Fibroblast of lung (primary cell): ENCODE measurements around the gene ANKRD34C. TPM values are rescaled to one million over a fixed set of nuclear protein-coding genes. Genes with fewer than 3 reads are reported as not detected.

ENCODE experiments used
- DNase-seq, 2 donors: peaks; one replicate each; pipeline versions ENCODE4 v3.0.0 to v3.0.0-alpha.2; 2010; ENCODE audit warnings: low read depth in 2 of 2
- H2AFZ ChIP-seq: 2 replicates; pipeline ENCODE4 v1.5.1; 2012; ENCODE audit warnings: low read length, control low read depth, inconsistent platforms
- H3K27ac ChIP-seq: 2 replicates; pipeline ENCODE4 v1.5.1; 2011; ENCODE audit warnings: low read length, control low read depth; ENCODE audit not compliant: insufficient read depth
- H3K27me3 ChIP-seq: 2 replicates; pipeline ENCODE4 v1.5.1; 2011; ENCODE audit warnings: mild to moderate bottlenecking, low read length; ENCODE audit not compliant: control insufficient read depth, insufficient read depth
- H3K36me3 ChIP-seq: 2 replicates; pipeline ENCODE4 v1.5.1; 2011; ENCODE audit warnings: low read length; ENCODE audit not compliant: control insufficient read depth, insufficient read depth
- H3K4me1 ChIP-seq: 2 replicates; pipeline ENCODE4 v1.5.1; 2011; ENCODE audit warnings: low read length; ENCODE audit not compliant: control insufficient read depth, insufficient read depth; ENCODE audit errors: extremely low read depth
- H3K4me2 ChIP-seq: 2 replicates; pipeline ENCODE4 v1.5.1; 2011; ENCODE audit warnings: low read length, control low read depth; ENCODE audit not compliant: insufficient read depth; ENCODE audit errors: extremely low read depth
- H3K4me3 ChIP-seq, 4 experiments: fragments of 200-600 bp in 1 of 4; sonication (generic) in 1 of 4; replicated peaks in 1 of 4; 2 replicates each; pipeline ENCODE4 v1.5.1; 2011 to 2016; ENCODE audit warnings: low read length in 4 of 4, low read depth in 3 of 4, mild to moderate bottlenecking in 3 of 4, control low read depth in 2 of 4, inconsistent platforms in 1 of 4, mixed read lengths in 1 of 4; ENCODE audit not compliant: insufficient read depth in 1 of 4; ENCODE audit errors: control extremely low read depth in 1 of 4
- H3K79me2 ChIP-seq: 2 replicates; pipeline ENCODE4 v1.5.1; 2012; ENCODE audit warnings: mild to moderate bottlenecking, low read length, inconsistent platforms; ENCODE audit not compliant: control insufficient read depth, insufficient read depth
- H3K9ac ChIP-seq: 2 replicates; pipeline ENCODE4 v1.5.1; 2011; ENCODE audit warnings: mild to moderate bottlenecking, low read length, control low read depth; ENCODE audit not compliant: insufficient read depth
- H3K9me3 ChIP-seq: 2 replicates; pipeline ENCODE4 v1.5.1; 2012; ENCODE audit warnings: low read depth, low read length; ENCODE audit not compliant: control insufficient read depth, insufficient read depth
- H4K20me1 ChIP-seq: 2 replicates; pipeline ENCODE4 v1.5.1; 2011; ENCODE audit warnings: low read length; ENCODE audit not compliant: control insufficient read depth, insufficient read depth; ENCODE audit errors: extremely low read depth
- CTCF ChIP-seq, 2 donors: IDR thresholded peaks in 1 of 2; conservative IDR thresholded peaks in 1 of 2; 1 replicate in 1 of 2; 2 replicates in 1 of 2; pipeline ENCODE4 v1.5.1; 2011 to 2012; ENCODE audit warnings: low read length in 2 of 2, control low read depth in 1 of 2, inconsistent platforms in 1 of 2, low read depth in 1 of 2, mild to moderate bottlenecking in 1 of 2
- EZH2 ChIP-seq: IDR thresholded peaks from 2 replicates; pipeline ENCODE4 v1.5.1; 2012; ENCODE audit warnings: low read length, control low read depth, mild to moderate bottlenecking; ENCODE audit errors: missing control alignments
- polyA plus RNA-seq, 2 donors: library from polyadenylated mRNA; depleted of rRNA in 1 of 2; stranded (reverse) in 1 of 2; unstranded in 1 of 2; fragments of >200 nt; gene quantifications; 2 replicates each; pipeline ENCODE4 v1.2.1, GENCODE V29; 2011 to 2012; ENCODE audit warnings: missing spikeins in 1 of 2
- total RNA-seq: library from RNA; depleted of rRNA; stranded (reverse); fragments of >200 nt; gene quantifications from 2 replicates; pipeline ENCODE4 v1.2.1, GENCODE V29; 2014

ANKRD34C gene
- total and polyA plus RNA-seq, 2 donors (not counting 1 experiment from before 2014, with no cell fraction given) = not detected

- no peak overlapping the region for H3K4me3 ChIP-seq
- no peak overlapping the region for H3K27ac ChIP-seq
- H3K9me3 ChIP-seq = no peaks in the 10 kb centered on the region
- H3K36me3 ChIP-seq = peaks cover 3% of the 10 kb centered on the region
- H3K4me1 ChIP-seq = peaks cover 5% of the 10 kb centered on the region
- no peak overlapping the region for H3K9ac ChIP-seq
- H3K79me2 ChIP-seq = peaks cover 19% of the 10 kb centered on the region
- peaks cover 10% of the 10 kb centered on the region for H3K27me3 ChIP-seq
- no peak overlapping the region for H3K4me2 ChIP-seq
- DNase-seq = no peak
- TF ChIP-seq EZH2 (no peak), CTCF (conservative IDR thresholded peaks at IDR 0.05 in 1 of 2, IDR thresholded peaks at IDR 0.05 in 1 of 2; ENCODE audit: low read depth in 1 of 2, low read length in 2 of 2) (no peak)
- H2AFZ ChIP-seq = no peak overlapping the region
- no peaks in the 10 kb centered on the region for H4K20me1 ChIP-seq
Observed at GRCh38 chr15:79308874-79309273, 26.4 kb downstream of the ANKRD34C start.

- H4K20me1 ChIP-seq = no peaks in the 10 kb centered on the region
- H3K36me3 ChIP-seq = peaks cover 13% of the 10 kb centered on the region
- no peak overlapping the region for H3K9ac ChIP-seq
- peaks cover 10% of the 10 kb centered on the region for H3K27me3 ChIP-seq
- peak overlapping the region; percentile 48 to 97 (median 58) for H3K4me3 ChIP-seq
- peak overlapping the region; percentile 88 for H2AFZ ChIP-seq
- H3K27ac ChIP-seq = no peak overlapping the region
- peaks cover 19% of the 10 kb centered on the region for H3K79me2 ChIP-seq
- TF ChIP-seq EZH2 (no peak), CTCF (conservative IDR thresholded peaks at IDR 0.05 in 1 of 2, IDR thresholded peaks at IDR 0.05 in 1 of 2; ENCODE audit: low read depth in 1 of 2, low read length in 2 of 2) (no peak)
- peak overlapping the region; percentile 92 for H3K4me2 ChIP-seq
- no peaks in the 10 kb centered on the region for H3K9me3 ChIP-seq
- peaks cover 5% of the 10 kb centered on the region for H3K4me1 ChIP-seq
- peak; percentile 37 to 40 for DNase-seq
Observed at GRCh38 chr15:79310612-79310984, 28.1 kb downstream of the ANKRD34C start.

- H3K4me1 ChIP-seq = peaks cover 5% of the 10 kb centered on the region
- H3K9ac ChIP-seq = peak within 1 kb of the TSS; percentile 83
Observed at GRCh38 chr15:79310985-79311900, 28.7 kb downstream of the ANKRD34C start, which contains the start of gene TMED3. Gene TMED3, plus strand, starts transcription at chr15:79311112. Its CDS starts 138 bp downstream, at chr15:79311250.

More at GRCh38 chr15:79310985-79311900, 28.7 kb downstream of the ANKRD34C start, which contains the start of gene TMED3:
- DNase-seq = peak; percentile 86 to 88
- no peaks in the 10 kb centered on the region for H3K9me3 ChIP-seq
- H3K4me3 ChIP-seq = peak within 1 kb of the TSS; percentile 73 to 97 (median 86)
- H4K20me1 ChIP-seq = no peaks in the 10 kb centered on the region
- H3K4me2 ChIP-seq = peak within 1 kb of the TSS; percentile 96
- TF ChIP-seq CTCF (conservative IDR thresholded peaks at IDR 0.05 in 1 of 2, IDR thresholded peaks at IDR 0.05 in 1 of 2; ENCODE audit: low read depth in 1 of 2, low read length in 2 of 2) (peak in 1 of 2 donors; percentile 28), EZH2 (no peak)
- H3K79me2 ChIP-seq = peaks cover 19% of the 10 kb centered on the region
- peak within 1 kb of the TSS; percentile 43 for H3K27ac ChIP-seq
- peaks cover 10% of the 10 kb centered on the region for H3K27me3 ChIP-seq
- H3K36me3 ChIP-seq = peaks cover 17% of the 10 kb centered on the region
- peak within 1 kb of the TSS; percentile 88 for H2AFZ ChIP-seq
